ENCODE results near the gene TUBGCP2.

Gene TUBGCP2

GRCh38 chr10:133292919-133293809 is 15.5 kb downstream of the TUBGCP2 start:
- Histone ChIP-seq H3K36me3 (ENCODE audit: control insufficient read depth, low read depth, low read length) (peaks cover 68% of the 10 kb centered on the region), H3K4me1 (ENCODE audit: control insufficient read depth, low read depth, low read length) (no peaks in the 10 kb centered on the region), H3K4me3 (ENCODE audit: low read length) (no peak overlapping the region), H3K27ac (ENCODE audit: low read length) (no peak overlapping the region), H3K9ac (ENCODE audit: low read length) (no peak overlapping the region), H3K9me3 (ENCODE audit: control insufficient read depth, low read depth, low read length) (no peaks in the 10 kb centered on the region), H3K27me3 (ENCODE audit: control insufficient read depth, insufficient read depth, low read length) (no peaks in the 10 kb centered on the region)

GRCh38 chr10:133289761-133290160 is 18.9 kb downstream of the TUBGCP2 start:
- Histone ChIP-seq H3K4me1 (ENCODE audit: control insufficient read depth, low read depth, low read length) (no peaks in the 10 kb centered on the region), H3K9ac (ENCODE audit: low read length) (no peak overlapping the region), H3K27me3 (ENCODE audit: control insufficient read depth, insufficient read depth, low read length) (no peaks in the 10 kb centered on the region), H3K36me3 (ENCODE audit: control insufficient read depth, low read depth, low read length) (peaks cover 63% of the 10 kb centered on the region), H3K9me3 (ENCODE audit: control insufficient read depth, low read depth, low read length) (no peaks in the 10 kb centered on the region), H3K27ac (ENCODE audit: low read length) (no peak overlapping the region), H3K4me3 (ENCODE audit: low read length) (no peak overlapping the region)

- Histone ChIP-seq H3K4me1 (ENCODE audit: control insufficient read depth, low read depth, low read length) (no peaks in the 10 kb centered on the region), H3K27me3 (ENCODE audit: control insufficient read depth, insufficient read depth, low read length) (no peaks in the 10 kb centered on the region), H3K4me3 (ENCODE audit: low read length) (no peak overlapping the region), H3K36me3 (ENCODE audit: control insufficient read depth, low read depth, low read length) (peaks cover 54% of the 10 kb centered on the region), H3K27ac (ENCODE audit: low read length) (no peak overlapping the region), H3K9ac (ENCODE audit: low read length) (no peak overlapping the region), H3K9me3 (ENCODE audit: control insufficient read depth, low read depth, low read length) (no peaks in the 10 kb centered on the region)
These were observed 20.7 kb downstream of the TUBGCP2 start for GRCh38 chr10:133287832-133288500.

GRCh38 chr10:133286366-133286765 is 22.3 kb downstream of the TUBGCP2 start:
- H3K27me3 ChIP-seq (ENCODE audit: control insufficient read depth, insufficient read depth, low read length), result no peaks in the 10 kb centered on the region

GRCh38 chr10:133285217-133285616 is 23.5 kb downstream of the TUBGCP2 start:
- peaks cover 54% of the 10 kb centered on the region for H3K36me3 ChIP-seq (ENCODE audit: control insufficient read depth, low read depth, low read length)
- no peaks in the 10 kb centered on the region for H3K9me3 ChIP-seq (ENCODE audit: control insufficient read depth, low read depth, low read length)
- H3K9ac ChIP-seq (ENCODE audit: low read length), result no peak overlapping the region

More at GRCh38 chr10:133286366-133286765, 22.3 kb downstream of the TUBGCP2 start:
- no peak overlapping the region for H3K27ac ChIP-seq (ENCODE audit: low read length)
- H3K4me1 ChIP-seq (ENCODE audit: control insufficient read depth, low read depth, low read length), result no peaks in the 10 kb centered on the region
- H3K4me3 ChIP-seq (ENCODE audit: low read length), result no peak overlapping the region
- peaks cover 57% of the 10 kb centered on the region for H3K36me3 ChIP-seq (ENCODE audit: control insufficient read depth, low read depth, low read length)
- H3K9me3 ChIP-seq (ENCODE audit: control insufficient read depth, low read depth, low read length), result no peaks in the 10 kb centered on the region
- H3K9ac ChIP-seq (ENCODE audit: low read length), result no peak overlapping the region

GRCh38 chr10:133283931-133284330 is 24.7 kb downstream of the TUBGCP2 start:
- no peak overlapping the region for H3K27ac ChIP-seq (ENCODE audit: low read length)
- peaks cover 49% of the 10 kb centered on the region for H3K36me3 ChIP-seq (ENCODE audit: control insufficient read depth, low read depth, low read length)
- H3K4me1 ChIP-seq (ENCODE audit: control insufficient read depth, low read depth, low read length), result no peaks in the 10 kb centered on the region
- H3K27me3 ChIP-seq (ENCODE audit: control insufficient read depth, insufficient read depth, low read length), result no peaks in the 10 kb centered on the region
- no peaks in the 10 kb centered on the region for H3K9me3 ChIP-seq (ENCODE audit: control insufficient read depth, low read depth, low read length)
- no peak overlapping the region for H3K4me3 ChIP-seq (ENCODE audit: low read length)
- H3K9ac ChIP-seq (ENCODE audit: low read length), result no peak overlapping the region

More at GRCh38 chr10:133285217-133285616, 23.5 kb downstream of the TUBGCP2 start:
- no peaks in the 10 kb centered on the region for H3K4me1 ChIP-seq (ENCODE audit: control insufficient read depth, low read depth, low read length)
- H3K27me3 ChIP-seq (ENCODE audit: control insufficient read depth, insufficient read depth, low read length), result no peaks in the 10 kb centered on the region
- no peak overlapping the region for H3K4me3 ChIP-seq (ENCODE audit: low read length)
- no peak overlapping the region for H3K27ac ChIP-seq (ENCODE audit: low read length)

- Histone ChIP-seq H3K27me3 (ENCODE audit: control insufficient read depth, insufficient read depth, low read length) (no peaks in the 10 kb centered on the region), H3K9me3 (ENCODE audit: control insufficient read depth, low read depth, low read length) (no peaks in the 10 kb centered on the region), H3K27ac (ENCODE audit: low read length) (no peak overlapping the region), H3K4me3 (ENCODE audit: low read length) (no peak overlapping the region), H3K36me3 (ENCODE audit: control insufficient read depth, low read depth, low read length) (peaks cover 45% of the 10 kb centered on the region), H3K9ac (ENCODE audit: low read length) (no peak overlapping the region), H3K4me1 (ENCODE audit: control insufficient read depth, low read depth, low read length) (no peaks in the 10 kb centered on the region)
These were observed 25.8 kb downstream of the TUBGCP2 start for GRCh38 chr10:133282846-133283390.

- H3K9ac ChIP-seq (ENCODE audit: low read length), result no peak overlapping the region
- no peaks in the 10 kb centered on the region for H3K9me3 ChIP-seq (ENCODE audit: control insufficient read depth, low read depth, low read length)
- H3K36me3 ChIP-seq (ENCODE audit: control insufficient read depth, low read depth, low read length), result peaks cover 42% of the 10 kb centered on the region
- H3K27me3 ChIP-seq (ENCODE audit: control insufficient read depth, insufficient read depth, low read length), result no peaks in the 10 kb centered on the region
- H3K4me3 ChIP-seq (ENCODE audit: low read length), result no peak overlapping the region
- H3K27ac ChIP-seq (ENCODE audit: low read length), result no peak overlapping the region
- no peaks in the 10 kb centered on the region for H3K4me1 ChIP-seq (ENCODE audit: control insufficient read depth, low read depth, low read length)
These were observed 26.9 kb downstream of the TUBGCP2 start for GRCh38 chr10:133281628-133282372.

GRCh38 chr10:133281084-133281483 is 27.6 kb downstream of the TUBGCP2 start:
- Histone ChIP-seq H3K4me1 (ENCODE audit: control insufficient read depth, low read depth, low read length) (no peaks in the 10 kb centered on the region), H3K27ac (ENCODE audit: low read length) (no peak overlapping the region), H3K9me3 (ENCODE audit: control insufficient read depth, low read depth, low read length) (no peaks in the 10 kb centered on the region), H3K9ac (ENCODE audit: low read length) (no peak overlapping the region), H3K36me3 (ENCODE audit: control insufficient read depth, low read depth, low read length) (peaks cover 37% of the 10 kb centered on the region), H3K4me3 (ENCODE audit: low read length) (no peak overlapping the region), H3K27me3 (ENCODE audit: control insufficient read depth, insufficient read depth, low read length) (peaks cover 5% of the 10 kb centered on the region)

GRCh38 chr10:133280391-133281059 is 28.1 kb downstream of the TUBGCP2 start:
- Histone ChIP-seq H3K4me3 (ENCODE audit: low read length) (no peak overlapping the region), H3K27ac (ENCODE audit: low read length) (no peak overlapping the region), H3K9ac (ENCODE audit: low read length) (no peak overlapping the region), H3K27me3 (ENCODE audit: control insufficient read depth, insufficient read depth, low read length) (peaks cover 10% of the 10 kb centered on the region), H3K9me3 (ENCODE audit: control insufficient read depth, low read depth, low read length) (no peaks in the 10 kb centered on the region), H3K36me3 (ENCODE audit: control insufficient read depth, low read depth, low read length) (peaks cover 34% of the 10 kb centered on the region), H3K4me1 (ENCODE audit: control insufficient read depth, low read depth, low read length) (no peaks in the 10 kb centered on the region)

Measured in iPS-18a (cell line).